H1 (cell line): ENCODE data around the gene PLXNB3. TPM values are rescaled to one million over a fixed set of nuclear protein-coding genes. Genes with fewer than 3 reads are reported as not detected.

ENCODE experiments used
- CTCF ChIA-PET: fragments of 300-600 bp; sonication (Branson Sonifier 250); formaldehyde crosslinking; loops from one replicate; lab custom pipeline; 2021; ENCODE audit not compliant: partially characterized antibody; lab: Charles Lee
- POLR2A ChIA-PET: fragments of 300-600 bp; sonication (Branson Sonifier 250); formaldehyde crosslinking; loops from one replicate; lab custom pipeline; 2021; ENCODE audit warnings: inconsistent platforms; ENCODE audit not compliant: partially characterized antibody; lab: Charles Lee
- DNase-seq, 2 experiments: peaks; one replicate each; pipeline versions ENCODE4 v3.0.0 to v3.0.0-alpha.2; 2010 to 2022; ENCODE audit warnings: low spot score in 2 of 2, low read depth in 1 of 2, mixed read lengths in 1 of 2
- FAIRE-seq: peaks from 2 replicates; lab custom pipeline; 2011; peaks lifted over from hg19 to GRCh38; lab: Jason Lieb, UNC
- H2AFZ ChIP-seq: 2 replicates; pipeline ENCODE4 v1.8.1; 2012; ENCODE audit warnings: low read length, inconsistent platforms
- H2AK5ac ChIP-seq: 2 replicates; pipeline ENCODE4 v1.6.1; 2013; ENCODE audit warnings: low read depth, low read length
- H2BK120ac ChIP-seq: replicated peaks from 2 replicates; pipeline ENCODE3; 2013; ENCODE audit warnings: low read depth, low read length, inconsistent platforms
- H2BK12ac ChIP-seq: 2 replicates; pipeline ENCODE4 v1.6.1; 2013; ENCODE audit warnings: low read depth, low read length
- H2BK15ac ChIP-seq: 2 replicates; pipeline ENCODE4 v1.6.1; 2013; ENCODE audit warnings: low read length
- H2BK20ac ChIP-seq: 2 replicates; pipeline ENCODE4 v1.6.1; 2013; ENCODE audit warnings: low read length
- H2BK5ac ChIP-seq: 2 replicates; pipeline ENCODE4 v1.6.1; 2013; ENCODE audit warnings: low read depth, low read length
- H3K14ac ChIP-seq: 2 replicates; pipeline ENCODE4 v1.6.1; 2013; ENCODE audit warnings: inconsistent platforms; ENCODE audit not compliant: insufficient read length
- H3K18ac ChIP-seq: 2 replicates; pipeline ENCODE4 v1.6.1; 2013; ENCODE audit warnings: low read length; ENCODE audit errors: extremely low read depth
- H3K23ac ChIP-seq: 2 replicates; pipeline ENCODE4 v1.6.1; 2013; ENCODE audit warnings: inconsistent platforms; ENCODE audit not compliant: insufficient read length
- H3K23me2 ChIP-seq: 2 replicates; pipeline ENCODE4 v1.6.1; 2013; ENCODE audit warnings: low read depth, low read length
- H3K27ac ChIP-seq: 2 replicates; pipeline ENCODE4 v1.6.1; 2011; ENCODE audit warnings: low read depth, low read length, inconsistent platforms
- H3K27me3 ChIP-seq, 4 experiments: replicated peaks in 1 of 4; 1 replicate in 1 of 4; 2 replicates in 3 of 4; pipeline versions ENCODE4 v1.6.1 to v1.8.1; 2011 to 2013; ENCODE audit warnings: low read length in 3 of 4, mild to moderate bottlenecking in 3 of 4, inconsistent platforms in 2 of 4, mixed read lengths in 2 of 4, moderate library complexity in 1 of 4; ENCODE audit not compliant: control insufficient read depth in 3 of 4, insufficient read depth in 3 of 4; ENCODE audit errors: extremely low read depth in 1 of 4
- H3K36me3 ChIP-seq, 4 experiments: 2 replicates each; pipeline versions ENCODE4 v1.6.1 to v1.8.1; 2011 to 2013; ENCODE audit warnings: mild to moderate bottlenecking in 4 of 4, low read length in 3 of 4, moderate library complexity in 2 of 4, control low read depth in 1 of 4, inconsistent platforms in 1 of 4; ENCODE audit not compliant: insufficient read depth in 4 of 4, control insufficient read depth in 2 of 4
- H3K4ac ChIP-seq: replicated peaks from 2 replicates; pipeline ENCODE3; 2013; ENCODE audit warnings: low read length, low read depth, mixed read lengths, inconsistent platforms; ENCODE audit not compliant: insufficient read length
- H3K4me1 ChIP-seq, 4 experiments: replicated peaks in 1 of 4; 1 replicate in 1 of 4; 2 replicates in 3 of 4; pipeline versions ENCODE4 v1.6.1 to v1.8.1; 2011 to 2013; ENCODE audit warnings: low read length in 3 of 4, inconsistent platforms in 2 of 4, mixed read lengths in 1 of 4; ENCODE audit not compliant: insufficient read depth in 4 of 4, control insufficient read depth in 3 of 4
- H3K4me2 ChIP-seq, 2 experiments: 2 replicates each; pipeline versions ENCODE4 v1.6.1 to v1.8.1; 2011 to 2013; ENCODE audit warnings: low read depth in 2 of 2, low read length in 2 of 2, control low read depth in 1 of 2, inconsistent platforms in 1 of 2, mild to moderate bottlenecking in 1 of 2; ENCODE audit not compliant: insufficient read depth in 1 of 2
- H3K4me3 ChIP-seq, 4 experiments: fragments of 200-600, 300-600 bp in 1 of 4; sonication (generic), shearing (Covaris generic), sonication (Bioruptor Twin) in 1 of 4; 2 replicates each; pipeline versions ENCODE4 v1.5.1 to v1.8.1; 2011 to 2016; ENCODE audit warnings: low read length in 4 of 4, low read depth in 3 of 4, control low read depth in 2 of 4, inconsistent platforms in 2 of 4, mild to moderate bottlenecking in 2 of 4, mixed read lengths in 1 of 4, moderate library complexity in 1 of 4; ENCODE audit not compliant: insufficient read depth in 2 of 4; ENCODE audit errors: extremely low read depth in 1 of 4
- H3K56ac ChIP-seq: replicated peaks from 2 replicates; pipeline ENCODE3; 2013; ENCODE audit warnings: low read depth, mild to moderate bottlenecking, mixed read lengths, low read length, inconsistent platforms; ENCODE audit not compliant: insufficient read length
- H3K79me1 ChIP-seq: 2 replicates; pipeline ENCODE4 v1.6.1; 2013; ENCODE audit warnings: low read depth, low read length, control low read depth
- H3K79me2 ChIP-seq, 2 experiments: 2 replicates each; pipeline versions ENCODE4 v1.6.1 to v1.8.1; 2012 to 2013; ENCODE audit warnings: low read length in 2 of 2, mild to moderate bottlenecking in 2 of 2, inconsistent platforms in 1 of 2; ENCODE audit not compliant: insufficient read depth in 2 of 2, control insufficient read depth in 1 of 2
- H3K9ac ChIP-seq, 4 experiments: replicated peaks in 1 of 4; 1 replicate in 1 of 4; 2 replicates in 3 of 4; pipeline versions ENCODE4 v1.6.1 to v1.8.1; 2011 to 2013; ENCODE audit warnings: low read depth in 3 of 4, low read length in 3 of 4, control low read depth in 2 of 4, mild to moderate bottlenecking in 2 of 4, moderate library complexity in 2 of 4, inconsistent platforms in 1 of 4; ENCODE audit errors: extremely low read depth in 1 of 4
- H3K9me3 ChIP-seq, 2 experiments: 2 replicates each; pipeline versions ENCODE4 v1.6.1 to v1.8.1; 2012 to 2013; ENCODE audit warnings: mild to moderate bottlenecking in 2 of 2, moderate library complexity in 2 of 2, control low read depth in 1 of 2, inconsistent platforms in 1 of 2, low read depth in 1 of 2, low read length in 1 of 2, mixed read lengths in 1 of 2; ENCODE audit not compliant: insufficient read depth in 2 of 2
- H4K20me1 ChIP-seq, 2 experiments: replicated peaks in 1 of 2; 2 replicates each; pipeline versions ENCODE3 to v1.8.1; 2011 to 2013; ENCODE audit warnings: inconsistent platforms in 2 of 2, low read length in 2 of 2, mild to moderate bottlenecking in 1 of 2; ENCODE audit not compliant: insufficient read depth in 2 of 2, control insufficient read depth in 1 of 2
- H4K5ac ChIP-seq: 2 replicates; pipeline ENCODE4 v1.6.1; 2013; ENCODE audit warnings: low read length, low read depth, mixed read lengths, inconsistent platforms; ENCODE audit not compliant: insufficient read length
- H4K8ac ChIP-seq: 2 replicates; pipeline ENCODE4 v1.8.0; 2013; ENCODE audit warnings: mild to moderate bottlenecking, moderate library complexity, low read length, inconsistent platforms; ENCODE audit not compliant: insufficient read depth; ENCODE audit errors: extremely low read depth
- H4K91ac ChIP-seq: replicated peaks from 2 replicates; pipeline ENCODE3; 2013; ENCODE audit warnings: low read length, mixed read lengths, inconsistent platforms; ENCODE audit not compliant: insufficient read length
- EGR1 ChIP-seq: IDR thresholded peaks from 2 replicates; pipeline ENCODE4 v1.6.1; 2011; ENCODE audit warnings: low read depth, low read length, borderline replicate concordance
- RXRA ChIP-seq: IDR thresholded peaks from 2 replicates; pipeline ENCODE4 v1.6.1; 2011; ENCODE audit warnings: low read depth, mild to moderate bottlenecking, low read length, moderate library complexity; ENCODE audit not compliant: insufficient read depth
- WGBS, 2 experiments: shearing (Covaris generic) in 1 of 2; methylation state at CpG; one replicate each; pipeline versions ENCODE4 v1.1.6 to v1.1.7; 2013 to 2015; ENCODE audit warnings: low lambda C conversion rate in 2 of 2, mixed read lengths in 2 of 2, inconsistent platforms in 1 of 2, low coverage in 1 of 2, missing lambda C conversion rate in 1 of 2; ENCODE audit not compliant: insufficient replicate concordance in 2 of 2, insufficient coverage in 1 of 2, insufficient read length in 1 of 2; ENCODE audit errors: extremely low coverage in 1 of 2, missing lambda C conversion rate in 1 of 2; 5-methylcytosine and 5-hydroxymethylcytosine counted together
- polyA plus RNA-seq, 7 experiments: library from polyadenylated mRNA; depleted of rRNA in 3 of 7; stranded (reverse) in 5 of 7; unstranded in 2 of 7; fragments of >200 nt in 5 of 7; fragments of 200-250 nt in 2 of 7; gene quantifications; 1 replicate in 5 of 7; 2 replicates in 1 of 7; 4 replicates in 1 of 7; pipeline versions ENCODE4 v1.2.1 to v1.2.3, GENCODE V29; 2011 to 2013; ENCODE audit warnings: missing spikeins in 2 of 7, mixed read lengths in 2 of 7
- total RNA-seq: library from RNA; stranded (reverse); fragmentation: NEBNext Ultra II Directional; extraction: Animal tissue kit (Norgen Biotek cat#: 25700); gene quantifications from 2 replicates; pipeline ENCODE4 v1.2.1, GENCODE V29; 2021

Gene PLXNB3
- total and polyA plus RNA-seq, 2 of the 8 experiments (the other 6 are each of a cell fraction or from before 2014, with no cell fraction given), result 1.2 to 2.7 TPM

DNA sequence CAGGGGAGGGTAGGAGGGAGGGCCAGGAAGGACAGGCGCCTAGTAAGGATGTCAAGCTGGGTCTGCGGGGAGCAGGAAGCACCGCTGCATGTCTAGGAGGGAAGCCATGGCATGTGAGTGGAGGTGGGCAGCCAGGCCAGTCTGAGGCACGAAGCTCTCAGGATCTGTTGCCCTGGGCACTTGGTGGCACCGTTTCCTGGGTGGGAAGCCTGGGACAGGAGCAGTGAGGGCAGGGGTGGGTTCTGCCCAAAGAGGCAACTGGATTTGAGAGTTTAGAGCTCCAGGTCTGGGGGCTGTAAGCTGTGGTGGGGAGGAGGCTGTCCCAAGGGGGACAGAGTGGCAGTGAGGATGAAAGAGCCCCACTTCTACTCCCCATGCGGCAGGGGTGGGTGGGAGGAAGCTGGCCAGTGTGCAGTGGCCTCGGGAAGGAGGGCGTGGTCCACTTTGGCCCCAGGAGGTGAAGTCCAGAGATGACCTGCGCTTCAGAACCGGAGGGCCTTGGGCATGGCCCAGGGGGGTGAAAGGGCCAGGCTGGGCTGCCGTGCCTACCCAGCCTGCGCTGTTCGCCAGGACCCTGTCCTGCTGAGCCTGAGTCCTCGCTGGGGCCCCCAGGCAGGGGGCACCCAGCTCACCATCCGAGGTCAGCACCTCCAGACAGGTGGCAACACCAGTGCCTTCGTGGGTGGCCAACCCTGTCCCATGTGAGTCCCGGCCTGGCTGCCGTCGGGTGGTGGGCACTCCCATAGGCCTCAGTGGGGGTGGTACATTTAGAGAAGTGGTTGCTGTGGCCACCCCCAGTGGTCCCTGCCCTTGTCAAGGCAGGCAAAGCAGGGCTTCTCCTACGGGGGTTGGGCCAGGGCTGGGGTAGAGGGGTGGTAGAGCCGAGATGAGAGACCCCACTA, 8.5 kb downstream of the PLXNB3 start:
- no peaks in the 10 kb centered on the region for H3K23me2 ChIP-seq
- ChIA-PET CTCF (interaction anchor here (0.9 to 1.6 kb wide), 4 partner anchors 9 to 80 kb away, joined by 3 to 4 read pairs (median 3); no protein-coding TSS in a partner anchor), POLR2A (interaction anchor here (1.6 kb wide), 1 partner anchor 26 kb away, joined by 4 read pairs; no protein-coding TSS in a partner anchor)
- no peak for FAIRE-seq
- no peak overlapping the region for H4K91ac ChIP-seq
- no peaks in the 10 kb centered on the region for H3K79me2 ChIP-seq
- H4K8ac ChIP-seq, result no peak overlapping the region
- TF ChIP-seq EGR1 (no peak), RXRA (no peak)
- H4K20me1 ChIP-seq, result no peaks in the 10 kb centered on the region
- H3K36me3 ChIP-seq, result no peaks in the 10 kb centered on the region
- no peak overlapping the region for H2BK20ac ChIP-seq
- no peak overlapping the region for H3K4me3 ChIP-seq
- DNase-seq, result no peak
- no peak overlapping the region for H2BK12ac ChIP-seq
- no peaks in the 10 kb centered on the region for H3K27me3 ChIP-seq
- H2AFZ ChIP-seq, result no peak overlapping the region
- no peak overlapping the region for H3K27ac ChIP-seq
- 97% methylated on average over 5 of the region's 21 CpGs; no CpG with 5 or more reads in 1 of the 2 experiments for WGBS, 2 experiments
- no peak overlapping the region for H3K18ac ChIP-seq
- no peak overlapping the region for H3K23ac ChIP-seq
- H4K5ac ChIP-seq, result no peak overlapping the region
- H3K14ac ChIP-seq, result no peak overlapping the region
- no peak overlapping the region for H2BK5ac ChIP-seq
- no peaks in the 10 kb centered on the region for H3K9me3 ChIP-seq
- no peak overlapping the region for H2BK15ac ChIP-seq
- H2BK120ac ChIP-seq, result no peak overlapping the region
- no peak overlapping the region for H3K56ac ChIP-seq
- no peak overlapping the region for H2AK5ac ChIP-seq
- no peaks in the 10 kb centered on the region for H3K4me1 ChIP-seq
- no peak overlapping the region for H3K9ac ChIP-seq
- no peak overlapping the region for H3K4me2 ChIP-seq
- no peaks in the 10 kb centered on the region for H3K79me1 ChIP-seq
- no peak overlapping the region for H3K4ac ChIP-seq
